SK-N-DZ (cell line): ENCODE data around the gene RNF157. TPM values are rescaled to one million over a fixed set of nuclear protein-coding genes. Genes with fewer than 3 reads are reported as not detected.

ENCODE experiments used
- DNase-seq: peaks from one replicate; pipeline ENCODE4 v3.0.0-alpha.2; 2015; ENCODE audit warnings: low spot score
- polyA plus RNA-seq, 2 experiments: library from polyadenylated mRNA; depleted of rRNA; stranded (reverse); fragments of >200 nt; gene quantifications; 2 replicates each; pipeline ENCODE4 v1.2.3, GENCODE V29; 2014

RNF157 gene
- polyA plus RNA-seq (2014; cell fraction: cytosol; rRNA removed), result 42.3 and 54.7 TPM in 2 replicates
- 26.2 and 30.9 TPM in 2 replicates for polyA plus RNA-seq (2014; cell fraction: nucleus; rRNA removed)

- DNase-seq, result peak; percentile 79
These were observed at the start of gene RNF157 for GRCh38 chr17:76240461-76241203. TSS of gene RNF157 (minus strand) at chr17:76240493. CDS start at chr17:76240240, 253 bp downstream.

- no peak for DNase-seq
These were observed 41.5 kb upstream of the RNF157 start for GRCh38 chr17:76281573-76282371.

DNA sequence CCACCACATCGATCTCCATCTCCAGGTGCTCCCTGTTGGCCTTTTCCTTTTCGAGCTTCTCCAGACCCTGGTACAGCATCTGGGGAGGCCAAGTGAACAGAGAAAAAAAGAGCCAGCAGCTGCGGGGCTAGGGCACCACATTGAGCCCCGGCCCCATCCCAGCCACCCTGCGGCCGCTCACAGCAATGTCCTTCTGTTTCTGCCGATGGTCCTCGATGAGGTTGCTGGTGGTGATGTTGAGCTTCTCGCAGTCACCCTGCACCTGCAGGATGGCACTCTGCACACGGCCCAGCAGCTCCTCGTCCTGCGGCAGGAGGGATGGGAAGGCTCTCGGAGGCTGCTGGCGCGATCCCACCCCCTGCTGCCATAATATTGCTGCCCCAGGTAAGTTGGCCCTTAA is 40.4 kb upstream of the RNF157 start:
- DNase-seq, result no peak

DNA sequence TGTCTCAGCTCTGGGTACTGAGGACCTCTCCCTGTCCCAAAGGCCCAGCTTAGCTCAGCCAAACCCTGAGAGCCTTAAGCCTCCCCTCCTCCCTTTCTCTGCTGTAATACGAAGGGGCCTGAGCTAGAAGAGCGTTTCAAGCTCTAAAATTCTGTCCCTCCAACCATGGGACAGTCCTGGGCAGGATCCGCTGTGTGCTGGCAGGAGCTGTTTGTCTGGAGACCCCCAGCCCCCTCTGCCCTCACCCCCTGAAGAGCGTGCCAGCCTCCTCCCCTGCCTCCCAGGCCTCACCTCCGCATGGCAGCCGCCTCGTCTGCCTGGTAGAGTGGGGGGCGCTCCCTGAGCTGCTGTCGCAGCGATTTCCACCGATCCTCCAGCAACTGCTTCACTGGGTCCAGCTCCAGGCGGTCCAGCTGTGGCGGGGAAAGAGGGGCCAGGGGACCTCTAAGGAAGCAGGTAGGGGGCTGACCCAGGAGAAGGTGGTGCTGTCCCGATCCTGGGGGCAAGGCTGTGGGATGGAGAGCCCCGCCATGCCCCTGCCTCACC is 39.5 kb upstream of the RNF157 start:
- DNase-seq, result no peak

GRCh38 chr17:76278952-76279741 is 38.9 kb upstream of the RNF157 start:
- DNase-seq, result peak; percentile 87

DNA sequence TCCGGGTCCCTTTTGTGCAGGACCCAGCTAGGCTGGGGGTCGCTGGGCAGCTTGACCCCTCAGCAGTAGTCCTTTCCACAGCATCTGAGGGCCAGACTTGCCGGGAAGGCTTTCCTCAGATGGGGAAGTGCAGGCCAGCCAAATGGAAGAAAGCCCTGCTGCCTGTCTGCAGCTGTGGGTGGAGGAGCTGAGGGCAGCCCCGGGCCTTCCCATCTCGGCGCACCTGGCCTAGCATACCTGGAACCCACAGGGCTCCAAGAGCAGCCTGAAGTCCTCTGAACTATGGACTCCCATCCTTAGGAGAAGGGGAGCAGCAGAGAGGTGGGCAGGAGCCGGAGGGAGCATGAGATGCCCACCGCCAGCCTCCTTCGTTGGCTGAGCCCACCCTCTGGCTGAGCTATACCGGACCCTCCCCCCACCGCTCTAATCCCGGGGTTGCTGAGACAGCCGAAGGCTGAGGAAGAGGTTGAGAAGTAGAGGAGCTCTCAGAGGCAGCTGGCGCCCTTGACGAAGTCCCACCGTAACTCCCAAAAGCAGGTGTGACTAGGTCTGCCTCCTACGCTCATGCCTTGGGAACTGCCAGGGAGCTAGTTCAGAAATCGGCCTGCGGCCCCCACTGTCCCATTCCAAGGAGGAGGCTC is 38.1 kb upstream of the RNF157 start:
- DNase-seq, result no peak

GRCh38 chr17:76277300-76278267 is 37.3 kb upstream of the RNF157 start:
- DNase-seq, result no peak

DNA sequence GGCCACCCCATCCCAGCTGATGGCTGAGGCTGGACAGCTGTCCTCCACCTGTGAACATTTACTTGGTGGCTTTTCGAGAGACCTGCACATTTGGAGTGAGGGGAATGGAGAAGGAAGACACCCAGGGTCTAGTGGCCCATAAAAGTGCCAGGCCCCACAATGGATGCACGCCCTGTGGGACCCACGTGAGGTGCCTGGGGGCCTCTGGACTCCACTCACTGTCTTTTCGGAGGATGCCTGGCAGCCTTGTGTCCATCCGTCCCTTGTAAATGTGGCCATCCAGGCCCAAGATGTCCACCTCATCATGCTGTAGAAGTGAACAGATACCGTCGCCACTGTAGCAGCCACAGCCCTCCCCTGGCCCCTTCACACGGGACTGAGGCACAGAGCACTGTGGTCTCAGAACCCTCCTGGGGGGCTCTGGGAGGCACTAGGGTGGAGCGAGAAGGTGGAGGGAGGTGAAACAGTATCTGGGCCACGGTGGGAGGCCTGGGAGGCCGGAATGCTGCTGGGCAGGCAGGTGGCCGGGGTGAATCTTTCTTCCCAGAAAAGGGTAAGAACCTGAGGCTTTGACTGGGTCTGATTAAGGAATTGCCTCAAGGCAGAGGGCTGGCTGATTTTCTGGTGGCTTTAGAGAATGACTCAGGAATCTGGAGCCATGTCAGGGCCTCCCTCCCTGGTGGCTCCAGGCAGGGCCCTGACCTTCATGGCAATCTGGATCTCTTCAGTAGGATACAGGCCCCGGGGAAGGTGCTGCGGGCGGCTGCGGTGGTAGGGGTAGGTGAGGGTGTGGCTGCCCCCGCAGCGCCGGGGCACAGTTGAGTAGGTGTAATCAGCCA is 36.4 kb upstream of the RNF157 start:
- DNase-seq, result no peak

DNA sequence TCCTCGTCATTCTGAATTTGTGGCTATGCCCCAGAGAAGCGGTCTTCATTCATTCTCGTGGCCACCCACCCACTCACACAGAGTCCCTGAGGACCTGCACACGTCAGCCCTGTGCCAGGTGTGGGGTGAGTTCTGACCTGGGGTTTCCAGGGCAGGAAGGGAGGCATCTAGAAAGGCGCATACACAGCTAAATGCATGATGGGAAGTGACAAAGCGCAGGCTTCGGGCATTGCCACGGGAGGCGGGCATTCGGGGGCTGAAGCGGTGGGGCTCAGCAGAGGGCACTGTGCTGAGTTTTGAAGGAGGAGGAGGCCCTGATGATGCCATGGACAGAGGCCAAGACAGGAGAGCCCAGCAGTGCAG is 35.8 kb upstream of the RNF157 start:
- no peak for DNase-seq

DNA sequence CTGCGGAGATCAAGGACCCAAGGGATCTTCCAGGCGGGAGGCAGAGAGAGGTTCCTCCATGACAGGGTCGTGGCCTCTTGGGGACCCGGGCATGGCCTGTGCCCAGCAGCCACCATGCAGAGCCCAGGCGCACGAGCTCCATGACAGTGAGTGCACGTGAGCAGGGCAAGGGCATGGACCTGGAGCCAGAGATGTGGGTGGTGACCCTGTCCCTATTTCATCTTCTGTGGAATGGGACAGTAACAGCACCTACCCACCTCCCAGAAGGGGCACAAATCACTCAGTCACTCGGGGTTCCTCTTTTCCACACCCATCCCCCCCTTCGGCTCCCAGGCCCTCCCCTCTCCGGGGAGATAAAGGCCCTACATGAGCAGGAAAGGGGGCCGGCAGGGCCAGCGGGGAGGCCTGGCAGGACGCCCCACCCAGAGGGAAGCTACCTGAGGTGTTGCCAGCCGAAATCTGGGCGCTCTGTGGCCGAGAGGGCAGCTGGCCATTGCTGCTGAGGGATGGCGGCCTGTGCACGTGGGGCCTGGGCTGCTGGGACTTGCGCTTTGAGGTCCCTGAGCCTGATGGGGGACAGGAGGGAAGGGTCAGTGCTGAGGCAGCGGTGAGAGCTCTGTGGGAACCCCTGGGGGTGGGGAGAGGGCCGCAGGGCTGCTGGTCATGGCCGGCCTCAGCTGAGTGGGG is 35.2 kb upstream of the RNF157 start:
- DNase-seq, result no peak

DNA sequence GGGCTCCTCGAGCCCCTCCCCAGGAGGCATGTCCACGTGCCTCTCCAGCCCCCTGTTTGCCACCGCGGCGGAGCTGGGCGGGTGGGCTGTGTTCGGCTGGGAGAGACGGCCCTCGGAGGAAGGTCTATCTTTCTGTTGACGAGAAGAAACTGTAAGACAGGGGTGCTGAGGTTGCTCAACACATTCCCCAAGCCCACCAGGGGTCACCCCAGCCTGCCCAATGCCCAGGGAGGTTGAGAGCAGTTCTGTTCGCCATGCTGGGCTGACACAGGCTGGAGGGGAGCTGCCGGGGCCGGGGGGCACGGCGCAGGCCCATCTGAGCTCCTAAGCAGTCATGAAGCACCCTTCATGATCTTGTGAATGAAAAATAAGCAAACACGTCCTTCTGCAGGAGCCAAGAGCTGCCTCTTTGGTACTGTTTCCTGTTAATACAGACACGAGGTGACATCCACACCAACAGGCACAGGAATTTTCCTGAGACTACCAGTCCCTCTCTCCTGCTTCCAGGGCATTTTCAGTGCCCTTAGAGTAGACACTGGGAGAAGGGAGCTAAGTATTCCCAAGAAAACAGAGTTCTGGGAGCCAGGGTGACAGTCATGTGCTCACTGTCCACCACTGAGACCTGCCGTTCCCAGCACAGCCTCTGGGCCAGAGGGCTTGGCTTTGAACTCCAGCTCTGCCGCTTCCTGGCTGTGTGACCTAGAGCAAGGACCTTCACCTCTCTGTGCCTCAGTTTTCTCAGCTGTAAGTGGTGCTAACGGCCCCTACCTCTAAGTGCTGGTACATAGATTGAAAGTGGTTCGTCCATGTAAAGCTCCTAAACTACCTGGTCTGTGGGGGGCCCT is 34.0 kb upstream of the RNF157 start:
- DNase-seq, result no peak

GRCh38 chr17:76273445-76274111 is 33.3 kb upstream of the RNF157 start:
- no peak for DNase-seq

GRCh38 chr17:76272541-76273444 is 32.5 kb upstream of the RNF157 start:
- no peak for DNase-seq

GRCh38 chr17:76271669-76272540 is 31.6 kb upstream of the RNF157 start:
- no peak for DNase-seq
